NCI-H1092 treated with DMSO at 0.1 percent for 48 hours (cell line): ENCODE measurements around the gene CBARP.
"Not testable (repeated sequence)": the region's sequence is repeated elsewhere in the genome, so short reads cannot be mapped to it uniquely, and the experiment has no call there.

Experiments used
- DNase-seq: peaks from one replicate; lab custom pipeline; 2025; lab: John Stamatoyannopoulos, UW

The CBARP gene

GRCh38 chr19:1213391-1214286 lies 24.2 kb downstream of the CBARP start:
- DNase-seq = no peak

DNA sequence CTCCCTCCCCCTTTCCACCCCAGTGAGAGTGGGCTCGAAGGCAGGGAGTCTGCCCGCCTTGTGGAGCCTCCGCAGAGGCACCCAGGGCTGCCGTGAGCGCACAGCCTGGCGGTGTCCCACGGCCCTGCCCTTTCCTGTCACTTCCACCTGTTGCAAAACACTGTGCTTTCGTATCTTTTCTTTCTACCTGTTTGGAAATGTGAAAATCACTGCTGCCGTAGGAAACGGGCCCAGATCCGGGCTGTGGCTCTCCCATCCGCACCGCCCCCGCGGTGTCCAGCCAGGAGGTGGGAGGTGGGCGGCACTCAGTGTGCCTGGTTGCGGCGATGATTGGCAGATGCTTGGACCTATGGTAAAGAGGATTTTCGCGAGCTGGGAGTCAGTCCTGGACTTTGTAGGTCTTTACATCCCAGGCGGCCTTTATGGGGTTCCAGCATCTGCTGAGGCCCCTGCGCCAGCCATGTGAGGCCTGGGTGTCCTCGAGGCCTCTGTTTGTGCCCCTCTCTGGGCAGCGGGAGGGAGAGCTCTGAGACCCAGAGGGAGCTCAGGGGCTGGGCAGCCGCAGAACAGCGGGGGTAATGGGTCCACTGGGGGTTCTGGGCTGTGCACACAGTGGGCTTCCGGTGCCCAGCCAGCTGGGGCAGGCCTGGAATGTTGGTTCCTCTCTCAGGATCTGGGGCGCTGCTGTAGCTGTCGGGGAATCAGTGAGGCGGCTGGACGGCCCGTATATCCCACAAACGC lies 26.1 kb downstream of the CBARP start:
- DNase-seq = no peak

- DNase-seq = no peak
Observed at GRCh38 chr19:1210227-1210538, 27.6 kb downstream of the CBARP start.

DNA sequence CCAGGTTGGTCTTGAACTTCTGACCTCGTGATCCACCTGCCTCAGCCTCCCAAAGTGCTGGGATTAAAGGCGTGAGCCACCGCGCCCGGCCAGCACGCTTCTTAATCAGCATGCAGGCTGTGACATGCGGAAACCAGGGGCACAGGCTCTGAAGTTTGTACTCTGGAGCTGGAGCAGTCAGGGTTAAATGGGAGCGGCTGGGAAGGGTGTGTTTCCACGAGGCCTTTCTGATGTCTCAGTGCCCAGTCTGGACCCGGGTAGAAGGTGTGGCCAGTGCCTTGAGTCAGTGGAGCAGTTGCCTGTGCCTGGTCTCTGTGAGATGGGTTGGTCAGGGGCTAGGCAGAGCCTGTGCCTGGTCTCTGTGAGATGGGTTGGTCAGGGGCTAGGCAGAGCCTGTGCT lies 29.0 kb downstream of the CBARP start:
- DNase-seq = not testable (repeated sequence)

DNA sequence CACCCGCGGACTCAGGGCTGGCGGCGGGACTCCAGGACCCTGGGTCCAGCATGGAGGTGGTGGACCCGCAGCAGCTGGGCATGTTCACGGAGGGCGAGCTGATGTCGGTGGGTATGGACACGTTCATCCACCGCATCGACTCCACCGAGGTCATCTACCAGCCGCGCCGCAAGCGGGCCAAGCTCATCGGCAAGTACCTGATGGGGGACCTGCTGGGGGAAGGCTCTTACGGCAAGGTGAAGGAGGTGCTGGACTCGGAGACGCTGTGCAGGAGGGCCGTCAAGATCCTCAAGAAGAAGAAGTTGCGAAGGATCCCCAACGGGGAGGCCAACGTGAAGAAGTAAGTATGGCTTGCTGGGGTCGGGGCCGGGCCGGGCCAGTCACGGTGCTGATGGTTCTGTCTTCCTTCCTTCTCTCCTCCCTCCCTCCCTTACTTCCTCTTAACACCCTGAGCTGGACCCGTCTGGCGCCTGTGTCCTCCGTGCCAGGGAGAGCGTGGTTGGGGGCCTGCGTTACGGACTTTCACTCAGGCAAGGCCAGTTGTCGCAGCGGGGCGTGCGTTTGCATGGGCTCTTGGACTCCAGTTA lies 30.8 kb downstream of the CBARP start:
- DNase-seq = no peak

- DNase-seq = no peak
Observed at GRCh38 chr19:1206150-1206863, 31.5 kb downstream of the CBARP start.

DNA sequence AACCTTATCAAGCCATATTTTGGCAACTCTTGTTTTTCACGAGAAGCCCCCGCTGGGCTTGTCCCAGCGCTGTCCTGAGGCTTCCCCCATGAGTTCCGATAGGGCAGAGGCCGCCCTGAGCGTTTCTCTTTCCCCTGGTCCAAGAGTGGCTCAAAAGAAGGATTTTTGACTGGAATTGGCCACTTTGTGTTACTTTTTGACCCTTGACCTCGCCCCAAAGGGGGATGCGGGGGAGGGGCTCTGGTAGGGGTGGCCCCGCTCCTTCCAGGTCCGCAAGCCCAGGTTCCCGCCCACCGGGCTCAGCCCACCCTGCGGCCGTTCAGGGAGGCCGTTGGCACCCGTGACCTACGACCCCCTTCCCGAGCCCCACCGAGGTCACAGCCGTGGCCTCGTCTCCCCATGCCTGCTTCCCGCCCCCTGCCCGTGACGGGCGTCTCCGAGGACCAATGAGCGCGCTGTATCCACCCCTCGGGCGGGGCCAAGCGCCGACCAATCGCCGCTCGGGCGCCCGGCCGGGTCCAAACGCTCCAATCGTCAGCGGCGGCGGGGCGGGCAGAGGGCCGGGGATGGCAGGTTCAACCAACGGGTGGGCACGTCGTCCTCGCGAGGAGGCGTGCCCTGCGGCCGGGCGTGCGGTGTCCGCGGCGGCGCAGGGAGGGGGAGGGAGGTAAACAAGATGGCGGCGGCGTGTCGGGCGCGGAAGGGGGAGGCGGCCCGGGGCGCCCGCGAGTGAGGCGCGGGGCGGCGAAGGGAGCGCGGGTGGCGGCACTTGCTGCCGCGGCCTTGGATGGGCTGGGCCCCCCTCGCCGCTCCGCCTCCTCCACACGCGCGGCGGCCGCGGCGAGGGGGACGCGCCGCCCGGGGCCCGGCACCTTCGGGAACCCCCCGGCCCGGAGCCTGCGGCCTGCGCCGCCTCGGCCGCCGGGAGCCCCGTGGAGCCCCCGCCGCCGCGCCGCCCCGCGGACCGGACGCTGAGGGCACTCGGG lies 32.4 kb downstream of the CBARP start, which contains the start of gene STK11:
STK11 (plus strand) TSS at position 665 of the 986 bp plus-strand sequence. CDS start 1,136 bp downstream, outside the sequence.
- peak; percentile 97 for DNase-seq

DNA sequence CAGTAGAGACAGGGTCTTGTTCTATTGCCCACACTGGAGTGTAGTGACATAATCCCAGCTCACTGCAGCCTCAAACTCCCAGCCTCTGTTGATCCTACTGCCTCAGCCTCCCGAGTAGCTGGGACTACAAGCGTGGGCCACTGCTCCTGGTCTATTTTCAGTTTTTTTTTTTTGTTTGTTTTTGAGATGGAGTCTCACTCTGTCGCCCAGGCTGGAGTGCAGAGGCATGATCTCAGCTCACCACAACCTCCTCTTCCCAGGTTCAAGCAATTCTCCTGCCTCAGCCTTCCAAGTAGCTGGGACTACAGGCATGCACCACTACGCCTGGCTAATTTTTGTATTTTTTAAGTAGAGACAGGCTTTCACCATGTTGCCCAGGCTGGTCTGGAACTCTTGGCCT lies 37.2 kb downstream of the CBARP start:
- not testable (repeated sequence) for DNase-seq

GRCh38 chr19:1199531-1199930 lies 38.3 kb downstream of the CBARP start:
- no peak for DNase-seq

DNA sequence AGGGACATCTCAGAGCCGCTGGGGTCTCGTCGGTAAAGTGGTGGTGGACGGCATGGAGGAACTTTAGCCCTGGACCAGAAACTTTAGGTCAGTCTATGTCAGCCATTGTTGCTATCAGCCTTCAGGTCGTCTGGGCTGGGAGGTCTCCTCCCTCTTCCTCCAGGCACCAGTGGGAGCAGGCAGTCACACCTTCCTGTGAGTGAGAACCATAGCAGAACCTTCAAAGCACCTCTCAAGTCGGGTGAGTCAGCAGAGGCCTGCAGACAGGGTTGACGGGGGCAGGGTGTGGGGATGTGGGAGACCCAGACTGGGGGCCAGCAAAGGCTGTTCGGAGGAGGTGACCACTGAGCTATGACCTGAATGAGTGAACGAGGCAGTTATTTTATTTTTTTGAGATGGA lies 48.4 kb downstream of the CBARP start:
- DNase-seq = no peak

DNA sequence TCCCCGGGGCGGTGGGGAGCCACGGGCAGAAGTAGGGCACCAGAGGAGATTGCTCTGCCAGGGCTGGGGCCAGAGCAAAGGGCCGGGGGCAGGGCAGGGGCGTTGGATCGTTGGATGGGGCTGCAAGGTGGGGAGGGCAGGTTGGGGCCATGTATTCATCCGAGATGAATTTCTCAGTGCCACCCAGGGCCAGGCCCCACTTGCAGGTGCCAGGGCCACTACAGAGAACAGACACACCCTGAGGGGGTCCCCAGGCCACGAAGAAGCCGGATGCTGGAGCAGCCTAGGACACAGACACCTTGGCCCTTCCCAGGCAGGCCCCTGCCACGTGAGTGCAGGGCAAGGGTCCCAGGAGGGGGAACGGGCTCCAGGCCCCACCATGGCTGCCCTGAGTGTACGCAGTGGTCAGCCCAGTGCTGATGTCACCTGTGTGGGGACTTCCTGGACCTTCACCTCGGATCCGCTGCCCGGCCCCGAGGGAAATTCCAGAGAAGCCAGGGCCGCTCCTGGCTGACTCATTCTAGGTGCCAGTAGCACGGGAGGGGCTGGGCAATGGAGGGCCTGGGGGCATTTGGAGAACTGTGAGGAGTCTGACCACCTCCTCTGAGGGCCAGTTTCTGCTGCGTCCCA lies 54.1 kb downstream of the CBARP start:
- no peak for DNase-seq

GRCh38 chr19:1182727-1183126 lies 55.1 kb downstream of the CBARP start:
- no peak for DNase-seq

- no peak for DNase-seq
Observed at GRCh38 chr19:1182068-1182467, 55.7 kb downstream of the CBARP start.

GRCh38 chr19:1181606-1182005 lies 56.2 kb downstream of the CBARP start:
- no peak for DNase-seq
